Stimulated activated CD8-positive, alpha-beta memory T cell treated with anti-CD3 and anti-CD28 coated beads, Interleukin-2, amount 100 ng/mL, for 1 hour (primary cell): Measurements from ENCODE around the gene ACSL6.
"Not testable (repeated sequence)": the region's sequence is repeated elsewhere in the genome, so short reads cannot be mapped to it uniquely, and the experiment has no call there.

Experiments used
- DNase-seq, 2 donors: peaks; one replicate each; pipeline ENCODE4 v3.0.0-alpha.2; 2020; ENCODE audit warnings: low read depth in 2 of 2

The ACSL6 gene

GRCh38 chr5:131942016-131942415, 69.4 kb downstream of the ACSL6 start:
- DNase-seq: no peak

GRCh38 chr5:131939690-131940345, 71.6 kb downstream of the ACSL6 start:
- DNase-seq: no peak

- DNase-seq: no peak
Observed at GRCh38 chr5:131932235-131932634, 79.2 kb downstream of the ACSL6 start.

- no peak for DNase-seq
Observed at GRCh38 chr5:131928957-131929356, 82.5 kb downstream of the ACSL6 start.

- no peak for DNase-seq
Observed at GRCh38 chr5:131926168-131926567, 85.3 kb downstream of the ACSL6 start.

- no peak for DNase-seq
Observed at GRCh38 chr5:131916481-131916880, 95.0 kb downstream of the ACSL6 start.

- DNase-seq: no peak
Observed at GRCh38 chr5:131914472-131914871, 97.0 kb downstream of the ACSL6 start.

- no peak for DNase-seq
Observed at GRCh38 chr5:131913603-131914002, 97.9 kb downstream of the ACSL6 start.

- DNase-seq: no peak
Observed at GRCh38 chr5:131906668-131907067, 104.8 kb downstream of the ACSL6 start.

- DNase-seq: not testable (repeated sequence)
Observed at GRCh38 chr5:131902266-131902665, 109.2 kb downstream of the ACSL6 start.
